ENCODE results near the gene DDX17. TPM values are rescaled to one million over a fixed set of nuclear protein-coding genes. Genes with fewer than 3 reads are reported as not detected.

The DDX17 gene
- total and polyA plus RNA-seq, 10 of the 15 experiments (the other 5 are each of a cell fraction or from before 2014, with no cell fraction given) = 25.2 to 778 (median 266) TPM

DNA sequence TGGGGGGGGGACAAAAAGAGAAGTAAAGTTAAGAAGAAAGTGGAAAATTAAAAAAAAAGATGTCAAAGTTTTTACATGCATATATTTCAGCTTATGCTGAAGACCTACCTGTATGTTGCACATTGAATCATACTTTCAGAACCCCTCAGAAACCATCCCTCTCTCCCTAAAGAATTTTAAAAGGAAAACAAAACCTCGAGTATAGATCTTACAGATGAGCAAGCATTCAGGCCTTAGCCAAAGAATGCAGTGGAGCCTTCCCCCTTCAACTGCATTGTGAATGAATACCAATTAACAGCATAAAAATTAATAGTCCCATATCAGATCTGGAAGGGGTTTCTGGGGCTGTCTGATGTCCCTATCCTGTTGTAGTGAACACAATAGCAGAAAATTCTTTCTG, 21.9 kb downstream of the DDX17 start (continued):
- TF ChIP-seq BCL11A (IDR thresholded peaks at IDR 0.05; ENCODE audit: low read depth, low read length) (no peak), CEBPZ (IDR thresholded peaks at IDR 0.05; ENCODE audit: low read depth, low read length) (no peak), ATF7 (IDR thresholded peaks at IDR 0.05; ENCODE audit: low read depth) (no peak), DPF2 (IDR thresholded peaks at IDR 0.05) (no peak), TAF1 (IDR thresholded peaks at IDR 0.05; ENCODE audit: borderline replicate concordance, low read depth, low read length) (no peak)

DNA sequence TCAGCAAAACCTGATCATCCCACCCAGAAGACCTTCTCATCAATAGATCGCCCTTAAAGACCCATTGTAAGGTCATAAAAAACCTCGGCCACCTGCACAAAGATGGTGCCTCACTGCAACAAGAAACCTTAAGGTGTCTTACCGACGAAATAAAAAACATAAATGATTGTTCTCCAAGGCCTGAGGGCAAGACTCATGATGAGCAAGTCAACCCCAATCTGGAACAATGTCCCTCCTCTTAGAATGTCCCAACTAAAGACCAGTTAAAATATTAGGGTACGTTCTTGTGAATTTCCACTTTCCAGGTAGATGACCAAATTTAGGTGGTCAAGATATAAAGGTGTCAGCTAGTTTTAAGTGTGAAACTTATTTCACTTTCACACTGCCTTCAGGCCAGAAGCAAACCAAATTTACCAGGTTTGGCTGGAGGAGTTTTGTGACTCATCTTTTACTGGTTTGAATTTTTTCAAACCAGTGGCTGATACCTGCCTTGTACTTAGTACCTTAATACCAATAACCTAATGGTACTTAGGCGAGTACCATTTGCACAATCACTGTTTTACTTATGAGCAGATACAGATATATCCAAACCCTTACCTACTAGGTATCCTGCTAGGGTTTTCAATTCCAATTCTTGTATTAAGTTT, 23.3 kb downstream of the DDX17 start:
- ATAC-seq (no peak; the same call in 2 of the 3 replicates), FAIRE-seq (no peak), DNase-seq (ENCODE audit: low read depth, low spot score) (no peak)
- H3K79me2 ChIP-seq (ENCODE audit: control insufficient read depth, insufficient read depth, low read length) = no peaks in the 10 kb centered on the region
- no TSS peak for BruUV-seq (replicated peaks)
- intact Hi-C loops (cut with micrococcal nuclease; ENCODE audit: unreplicated experiment) (loop anchor here (10.0 kb wide), 1 partner anchor 428 kb away; the partner anchor contains the start of gene PICK1), in situ Hi-C loops (cut with MboI) (no loop called here)
- no peak overlapping the region for H3K9ac ChIP-seq (ENCODE audit: control insufficient read depth, insufficient read depth, low read length)
- no peak overlapping the region for H3K4me3 ChIP-seq
- RAD21 ChIA-PET (ENCODE audit: unreplicated experiment) = no interaction called here
- no peaks in the 10 kb centered on the region for H3K27me3 ChIP-seq (replicated peaks in 1 of 2; ENCODE audit: control insufficient read depth in 2 of 2, insufficient read depth in 2 of 2, low read length in 1 of 2)
- WGBS (ENCODE audit: insufficient coverage, insufficient replicate concordance, low lambda C conversion rate, missing lambda C conversion rate) = 92% methylated on average over 6 of the region's 6 CpGs
- no peak overlapping the region for H3K27ac ChIP-seq (ENCODE audit: control insufficient read depth, insufficient read depth)
- no peak overlapping the region for H2AFZ ChIP-seq (ENCODE audit: control insufficient read depth, low read depth, low read length)
- POLR2A ChIA-PET = no interaction called here
- no peaks in the 10 kb centered on the region for H3K9me3 ChIP-seq (replicated peaks; ENCODE audit: control insufficient read depth, insufficient read depth, low read length)
- CTCF ChIA-PET = no interaction called here
- no peaks in the 10 kb centered on the region for H3K4me1 ChIP-seq (ENCODE audit: control insufficient read depth, insufficient read depth, low read length)
- SMC1A ChIA-PET (ENCODE audit: uncharacterized antibody, unreplicated experiment) = interaction anchor here (1.2 to 1.6 kb wide), 3 partner anchors 9 to 20 kb away, joined by 3 to 6 read pairs (median 3); no protein-coding TSS in a partner anchor
- H3K4me2 ChIP-seq (ENCODE audit: control insufficient read depth, insufficient read depth) = no peak overlapping the region
- TF ChIP-seq POLR2AphosphoS5 (IDR thresholded peaks at IDR 0.05; ENCODE audit: low read length) = peak; percentile 31; the same call in 1 of the 2 replicates
- TF ChIP-seq CBFB (IDR thresholded peaks at IDR 0.05; ENCODE audit: low read depth) = no peak
- no peak for TF ChIP-seq USF2 (IDR thresholded peaks at IDR 0.05; ENCODE audit: borderline replicate concordance, low read depth, low read length)
- no peak for TF ChIP-seq ATF7 (IDR thresholded peaks at IDR 0.05; ENCODE audit: low read depth)
- no peak for TF ChIP-seq ZNF687 (IDR thresholded peaks at IDR 0.05)
- TF ChIP-seq BCL11A (IDR thresholded peaks at IDR 0.05; ENCODE audit: low read depth, low read length) = no peak
- no peaks in the 10 kb centered on the region; the same call in 1 of the 2 replicates for H4K20me1 ChIP-seq (ENCODE audit: control insufficient read depth, insufficient read depth)
- H3K36me3 ChIP-seq (ENCODE audit: control insufficient read depth in 2 of 2, insufficient read depth in 2 of 2, low read length in 1 of 2) = peaks cover 13 to 36% of the 10 kb centered on the region in 2 experiments
